ENCODE results near the gene PIEZO2.

- TF ChIP-seq, protein P1, sequence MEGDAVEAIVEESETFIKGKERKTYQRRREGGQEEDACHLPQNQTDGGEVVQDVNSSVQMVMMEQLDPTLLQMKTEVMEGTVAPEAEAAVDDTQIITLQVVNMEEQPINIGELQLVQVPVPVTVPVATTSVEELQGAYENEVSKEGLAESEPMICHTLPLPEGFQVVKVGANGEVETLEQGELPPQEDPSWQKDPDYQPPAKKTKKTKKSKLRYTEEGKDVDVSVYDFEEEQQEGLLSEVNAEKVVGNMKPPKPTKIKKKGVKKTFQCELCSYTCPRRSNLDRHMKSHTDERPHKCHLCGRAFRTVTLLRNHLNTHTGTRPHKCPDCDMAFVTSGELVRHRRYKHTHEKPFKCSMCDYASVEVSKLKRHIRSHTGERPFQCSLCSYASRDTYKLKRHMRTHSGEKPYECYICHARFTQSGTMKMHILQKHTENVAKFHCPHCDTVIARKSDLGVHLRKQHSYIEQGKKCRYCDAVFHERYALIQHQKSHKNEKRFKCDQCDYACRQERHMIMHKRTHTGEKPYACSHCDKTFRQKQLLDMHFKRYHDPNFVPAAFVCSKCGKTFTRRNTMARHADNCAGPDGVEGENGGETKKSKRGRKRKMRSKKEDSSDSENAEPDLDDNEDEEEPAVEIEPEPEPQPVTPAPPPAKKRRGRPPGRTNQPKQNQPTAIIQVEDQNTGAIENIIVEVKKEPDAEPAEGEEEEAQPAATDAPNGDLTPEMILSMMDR (IDR thresholded peaks at IDR 0.05 in 8 of 11, conservative IDR thresholded peaks at IDR 0.05 in 3 of 11) = no peak
- TF ChIP-seq POLR2A (IDR thresholded peaks at IDR 0.05) (no peak), POLR2AphosphoS5 (IDR thresholded peaks at IDR 0.05) (no peak)
Observed at GRCh38 chr18:10736984-10737383, 412.4 kb downstream of the PIEZO2 start.

All from spleen (tissue), 7 donors.